OCI-LY1 (cell line): Measurements from ENCODE around the gene NETO1.

ENCODE experiments used
- EZH2 ChIP-seq: fragments of 200-600 bp; sonication (generic), shearing (Covaris generic); IDR thresholded peaks from 2 replicates; pipeline ENCODE4 v1.8.0; 2017; ENCODE audit warnings: borderline replicate concordance, mixed run types, mild to moderate bottlenecking, antibody characterized with exemption, low read length, moderate library complexity, mixed read lengths
- TF ChIP-seq, protein P1 (sequence below): fragments of 200-600 bp; sonication (generic), shearing (Covaris generic); IDR thresholded peaks from 2 replicates; pipeline ENCODE4 v1.5.1; 2017; ENCODE audit warnings: mild to moderate bottlenecking, antibody characterized with exemption, low read length, moderate library complexity, mixed read lengths

DNA sequence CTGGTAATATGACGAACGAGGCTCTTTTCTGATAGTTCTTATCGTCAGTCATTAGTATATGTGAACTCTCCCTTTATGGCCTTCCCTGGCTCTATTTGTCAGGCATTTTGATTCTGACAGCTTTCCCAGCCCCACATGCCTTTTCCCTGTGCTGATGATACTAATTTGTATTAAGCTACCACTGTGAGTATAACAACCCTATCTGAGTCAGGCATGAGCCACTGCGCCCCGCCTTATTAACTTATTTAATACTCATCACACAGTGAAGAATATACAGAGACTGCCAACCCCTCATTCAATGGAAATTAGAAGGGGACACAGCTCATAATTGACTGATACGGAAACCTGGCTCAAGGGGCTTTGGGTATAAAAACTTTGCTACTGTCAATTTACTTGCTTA lies 140.0 kb downstream of the NETO1 start:
- TF ChIP-seq, protein P1, sequence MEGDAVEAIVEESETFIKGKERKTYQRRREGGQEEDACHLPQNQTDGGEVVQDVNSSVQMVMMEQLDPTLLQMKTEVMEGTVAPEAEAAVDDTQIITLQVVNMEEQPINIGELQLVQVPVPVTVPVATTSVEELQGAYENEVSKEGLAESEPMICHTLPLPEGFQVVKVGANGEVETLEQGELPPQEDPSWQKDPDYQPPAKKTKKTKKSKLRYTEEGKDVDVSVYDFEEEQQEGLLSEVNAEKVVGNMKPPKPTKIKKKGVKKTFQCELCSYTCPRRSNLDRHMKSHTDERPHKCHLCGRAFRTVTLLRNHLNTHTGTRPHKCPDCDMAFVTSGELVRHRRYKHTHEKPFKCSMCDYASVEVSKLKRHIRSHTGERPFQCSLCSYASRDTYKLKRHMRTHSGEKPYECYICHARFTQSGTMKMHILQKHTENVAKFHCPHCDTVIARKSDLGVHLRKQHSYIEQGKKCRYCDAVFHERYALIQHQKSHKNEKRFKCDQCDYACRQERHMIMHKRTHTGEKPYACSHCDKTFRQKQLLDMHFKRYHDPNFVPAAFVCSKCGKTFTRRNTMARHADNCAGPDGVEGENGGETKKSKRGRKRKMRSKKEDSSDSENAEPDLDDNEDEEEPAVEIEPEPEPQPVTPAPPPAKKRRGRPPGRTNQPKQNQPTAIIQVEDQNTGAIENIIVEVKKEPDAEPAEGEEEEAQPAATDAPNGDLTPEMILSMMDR: no peak
- TF ChIP-seq EZH2: no peak
